OCI-LY3 (cell line): Measurements from ENCODE around the gene DEXI.
"Not testable (repeated sequence)": the region's sequence is repeated elsewhere in the genome, so short reads cannot be mapped to it uniquely, and the experiment has no call there.

Source experiments
- H2AFZ ChIP-seq: fragments of 200-600, 300-600 bp; shearing (Covaris generic); 2 replicates; pipeline ENCODE4 v1.6.0; 2014; ENCODE audit warnings: antibody characterized with exemption, low read depth, low read length
- H3K27ac ChIP-seq: fragments of 200-600, 300-600 bp; sonication (generic); 2 replicates; pipeline ENCODE4 v1.5.1; 2014; ENCODE audit warnings: mild to moderate bottlenecking, low read length, moderate library complexity, mixed read lengths
- H3K27me3 ChIP-seq: fragments of 200-600, 300-600 bp; sonication (generic); 2 replicates; pipeline ENCODE4 v1.6.1; 2014; ENCODE audit warnings: low read depth, low read length, mixed read lengths
- H3K36me3 ChIP-seq: fragments of 200-600, 300-600 bp; sonication (generic); replicated peaks from 2 replicates; pipeline ENCODE3; 2014; ENCODE audit warnings: low read depth, low read length, mixed read lengths
- H3K4me1 ChIP-seq: fragments of 300-600, 200-600 bp; sonication (generic); 2 replicates; pipeline ENCODE4 v1.6.1; 2014; ENCODE audit warnings: low read length, mixed read lengths
- H3K4me2 ChIP-seq: fragments of 200-600, 300-600 bp; sonication (generic); 2 replicates; pipeline ENCODE4 v1.6.1; 2014; ENCODE audit warnings: low read length, mixed read lengths
- H3K4me3 ChIP-seq: fragments of 300-600, 200-600 bp; sonication (generic); 2 replicates; pipeline ENCODE4 v1.5.1; 2014; ENCODE audit warnings: antibody characterized with exemption, mild to moderate bottlenecking, low read length, moderate library complexity
- H3K79me2 ChIP-seq: fragments of 300-600, 200-600 bp; shearing (Covaris generic); 2 replicates; pipeline ENCODE4 v1.6.1; 2014; ENCODE audit warnings: mild to moderate bottlenecking, low read length, mixed read lengths
- H3K9ac ChIP-seq: fragments of 300-600, 200-600 bp; shearing (Covaris generic); 2 replicates; pipeline ENCODE4 v1.6.0; 2014; ENCODE audit warnings: mild to moderate bottlenecking, low read length, moderate library complexity
- H3K9me3 ChIP-seq: fragments of 200-600, 300-600 bp; shearing (Covaris generic); 2 replicates; pipeline ENCODE4 v1.6.1; 2014; ENCODE audit warnings: low read length, mixed read lengths; ENCODE audit not compliant: insufficient read depth
- H4K20me1 ChIP-seq: fragments of 200-600, 300-600 bp; sonication (generic); 2 replicates; pipeline ENCODE4 v1.6.1; 2016; ENCODE audit warnings: low read length, mixed read lengths; ENCODE audit not compliant: insufficient read depth
- EZH2phosphoT487 ChIP-seq: fragments of 200-600 bp; shearing (Covaris generic); IDR thresholded peaks from 2 replicates; pipeline ENCODE4 v1.6.1; 2018; ENCODE audit warnings: antibody characterized with exemption, mixed run types, low read depth
- TF ChIP-seq, protein P1 (sequence below): fragments of 200-600, 300-600 bp; sonication (generic); IDR thresholded peaks from 2 replicates; pipeline ENCODE4 v1.5.1; 2014; ENCODE audit warnings: antibody characterized with exemption, low read length, low read depth

DEXI gene

DNA sequence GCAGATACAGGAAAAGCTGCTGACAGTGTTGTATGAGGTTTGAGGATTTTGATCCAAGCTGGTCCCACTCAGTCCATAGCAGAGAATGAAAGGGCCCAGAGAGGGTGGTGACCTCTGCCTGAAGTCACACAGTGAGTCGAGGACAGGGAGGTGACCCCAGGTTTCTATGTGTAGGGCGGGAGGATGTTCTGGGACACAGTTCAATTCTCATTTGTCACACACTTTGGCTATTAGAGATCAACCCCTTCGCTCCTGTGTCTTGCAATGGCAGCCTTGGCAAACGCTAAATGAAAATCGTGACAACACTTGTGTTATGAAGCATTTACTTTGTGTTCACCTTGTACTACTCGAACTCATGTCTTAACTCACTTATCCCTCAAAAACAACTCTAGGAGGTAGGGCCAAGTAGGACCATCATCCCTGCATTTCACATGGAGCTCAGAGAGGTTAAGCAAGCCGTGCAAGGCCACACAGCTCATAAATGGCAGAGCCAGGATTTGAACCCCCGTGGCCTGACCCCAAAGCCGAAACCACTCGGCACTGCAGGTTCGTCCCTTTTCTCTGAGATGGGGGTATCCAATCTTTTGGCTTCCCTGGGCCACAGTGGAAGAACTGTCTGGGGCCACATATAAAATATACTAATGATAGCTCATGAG, 10.2 kb downstream of the DEXI start:
- Histone ChIP-seq H4K20me1 (peaks cover 29% of the 10 kb centered on the region), H3K4me1 (0 out of 2 replicates have a peak, but pooled peaks cover 3% of the 10 kb centered on the region), H3K36me3 (peaks cover 17% of the 10 kb centered on the region), H3K27me3 (no peaks in the 10 kb centered on the region), H3K27ac (no peak overlapping the region), H3K4me3 (no peak overlapping the region), H3K9ac (no peak overlapping the region), H3K9me3 (no peaks in the 10 kb centered on the region), H3K4me2 (no peak overlapping the region), H2AFZ (no peak overlapping the region), H3K79me2 (0 out of 2 replicates have a peak, but pooled peaks cover 4% of the 10 kb centered on the region)
- TF ChIP-seq, protein P1, sequence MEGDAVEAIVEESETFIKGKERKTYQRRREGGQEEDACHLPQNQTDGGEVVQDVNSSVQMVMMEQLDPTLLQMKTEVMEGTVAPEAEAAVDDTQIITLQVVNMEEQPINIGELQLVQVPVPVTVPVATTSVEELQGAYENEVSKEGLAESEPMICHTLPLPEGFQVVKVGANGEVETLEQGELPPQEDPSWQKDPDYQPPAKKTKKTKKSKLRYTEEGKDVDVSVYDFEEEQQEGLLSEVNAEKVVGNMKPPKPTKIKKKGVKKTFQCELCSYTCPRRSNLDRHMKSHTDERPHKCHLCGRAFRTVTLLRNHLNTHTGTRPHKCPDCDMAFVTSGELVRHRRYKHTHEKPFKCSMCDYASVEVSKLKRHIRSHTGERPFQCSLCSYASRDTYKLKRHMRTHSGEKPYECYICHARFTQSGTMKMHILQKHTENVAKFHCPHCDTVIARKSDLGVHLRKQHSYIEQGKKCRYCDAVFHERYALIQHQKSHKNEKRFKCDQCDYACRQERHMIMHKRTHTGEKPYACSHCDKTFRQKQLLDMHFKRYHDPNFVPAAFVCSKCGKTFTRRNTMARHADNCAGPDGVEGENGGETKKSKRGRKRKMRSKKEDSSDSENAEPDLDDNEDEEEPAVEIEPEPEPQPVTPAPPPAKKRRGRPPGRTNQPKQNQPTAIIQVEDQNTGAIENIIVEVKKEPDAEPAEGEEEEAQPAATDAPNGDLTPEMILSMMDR, result no peak
- TF ChIP-seq EZH2phosphoT487, result no peak

DNA sequence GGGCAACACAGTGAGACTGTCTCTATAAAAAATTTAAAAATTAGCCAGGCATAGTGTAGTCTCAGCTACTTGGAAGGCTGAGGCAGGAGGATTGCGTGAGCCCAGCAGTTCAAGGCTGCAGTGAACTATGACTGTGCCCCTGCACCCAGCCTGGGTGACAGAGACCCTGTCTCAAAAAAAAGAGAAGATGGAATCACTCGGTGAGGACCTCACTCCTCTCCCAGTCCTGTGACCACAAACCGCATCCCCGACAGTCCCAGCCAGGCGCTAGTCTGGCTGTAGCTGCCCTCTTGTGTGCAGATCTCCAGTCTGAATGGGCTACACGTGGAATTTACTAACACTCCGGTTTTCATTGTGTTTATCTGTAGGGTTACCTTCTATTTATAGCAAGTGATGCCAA, 11.1 kb downstream of the DEXI start:
- no peak overlapping the region for H3K4me2 ChIP-seq
- no peak overlapping the region for H3K9ac ChIP-seq
- no peak overlapping the region for H3K27ac ChIP-seq
- no peak for TF ChIP-seq EZH2phosphoT487
- TF ChIP-seq, protein P1, result no peak
- H2AFZ ChIP-seq, result no peak overlapping the region
- H3K36me3 ChIP-seq, result peaks cover 18% of the 10 kb centered on the region
- H3K9me3 ChIP-seq, result no peaks in the 10 kb centered on the region
- peaks cover 31% of the 10 kb centered on the region for H4K20me1 ChIP-seq
- no peaks in the 10 kb centered on the region for H3K27me3 ChIP-seq
- 0 out of 2 replicates have a peak, but pooled peaks cover 3% of the 10 kb centered on the region for H3K4me1 ChIP-seq
- no peak overlapping the region for H3K4me3 ChIP-seq
- H3K79me2 ChIP-seq, result 0 out of 2 replicates have a peak, but pooled peaks cover 4% of the 10 kb centered on the region

DNA sequence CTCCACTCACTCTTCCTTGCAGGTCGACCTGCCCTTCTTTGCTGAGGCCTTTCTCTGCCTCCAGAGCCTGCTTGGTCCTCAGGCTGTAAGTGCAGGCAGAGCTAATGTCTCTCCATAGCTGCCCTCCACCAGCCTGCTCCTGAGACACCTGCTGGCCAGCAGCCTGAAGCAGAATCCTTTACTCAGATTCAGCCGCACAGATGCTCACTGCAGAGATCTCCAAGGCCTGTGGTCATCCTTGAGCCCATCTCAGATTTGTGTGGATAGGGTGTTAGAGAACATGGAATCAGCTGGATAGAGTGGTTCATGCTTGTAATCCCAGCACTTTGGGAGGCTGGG, 11.5 kb downstream of the DEXI start:
- no peak for TF ChIP-seq EZH2phosphoT487
- TF ChIP-seq, protein P1, result peak; percentile 39

DNA sequence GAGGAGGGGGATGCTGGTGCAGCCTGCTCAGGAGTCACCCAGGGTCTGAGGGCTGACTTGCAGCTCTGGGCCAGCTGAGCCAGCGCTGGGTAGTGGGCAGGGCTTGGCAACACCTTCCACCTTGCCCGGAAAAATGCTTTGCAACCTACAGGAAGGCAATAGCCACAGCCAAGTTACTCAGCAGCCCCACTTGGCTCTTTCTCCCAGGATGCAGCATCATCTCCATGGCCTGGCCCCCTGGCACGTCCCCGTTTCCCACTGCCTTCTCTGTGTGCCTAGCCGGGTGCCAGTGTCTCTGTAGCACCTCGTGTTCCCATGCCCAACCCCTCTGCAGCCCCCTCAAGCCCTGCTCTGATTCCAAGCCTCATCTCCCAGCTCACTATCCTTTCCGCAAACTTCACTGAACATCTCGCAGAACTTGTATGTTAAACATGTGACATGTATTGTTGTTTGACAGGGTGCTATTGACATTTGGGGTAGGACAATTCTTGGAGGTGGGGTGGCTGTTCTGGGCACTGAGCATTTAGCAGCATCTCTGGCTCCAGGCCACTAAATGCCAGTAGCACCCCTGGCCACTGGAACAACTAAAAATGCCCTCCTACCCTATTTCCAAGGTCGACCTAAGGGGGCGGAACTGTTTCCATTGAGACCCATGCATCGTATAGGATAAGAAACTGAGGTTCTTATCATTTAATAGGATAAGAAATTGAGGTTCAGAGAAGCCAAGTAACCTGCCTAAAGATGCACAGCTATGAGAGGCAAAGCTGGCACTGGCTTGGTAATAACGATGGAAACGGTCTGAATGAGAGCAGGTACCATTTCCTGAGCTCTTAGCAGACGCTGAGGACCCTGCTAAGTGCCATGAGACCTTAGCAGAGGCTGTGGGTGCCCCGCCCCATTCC, 12.2 kb downstream of the DEXI start:
- Histone ChIP-seq H3K9me3 (no peaks in the 10 kb centered on the region), H3K9ac (no peak overlapping the region), H3K27me3 (no peaks in the 10 kb centered on the region), H3K36me3 (peaks cover 21% of the 10 kb centered on the region), H3K4me2 (no peak overlapping the region), H3K27ac (peak overlapping the region; percentile 4; the same call in 1 of the 2 replicates), H3K4me1 (0 out of 2 replicates have a peak, but pooled peaks cover 3% of the 10 kb centered on the region), H3K4me3 (no peak overlapping the region), H2AFZ (no peak overlapping the region), H4K20me1 (peaks cover 38% of the 10 kb centered on the region), H3K79me2 (0 out of 2 replicates have a peak, but pooled peaks cover 4% of the 10 kb centered on the region)
- TF ChIP-seq, protein P1, result no peak
- no peak for TF ChIP-seq EZH2phosphoT487

More for the DNA sequence above, 11.5 kb downstream of the DEXI start:
- Histone ChIP-seq H3K27ac (peak overlapping the region; percentile 4; the same call in 1 of the 2 replicates), H3K27me3 (no peaks in the 10 kb centered on the region), H3K4me2 (no peak overlapping the region), H3K4me1 (0 out of 2 replicates have a peak, but pooled peaks cover 3% of the 10 kb centered on the region), H4K20me1 (peaks cover 35% of the 10 kb centered on the region), H3K9me3 (no peaks in the 10 kb centered on the region), H3K9ac (no peak overlapping the region), H3K79me2 (0 out of 2 replicates have a peak, but pooled peaks cover 4% of the 10 kb centered on the region), H2AFZ (no peak overlapping the region), H3K4me3 (no peak overlapping the region), H3K36me3 (peaks cover 21% of the 10 kb centered on the region)

DNA sequence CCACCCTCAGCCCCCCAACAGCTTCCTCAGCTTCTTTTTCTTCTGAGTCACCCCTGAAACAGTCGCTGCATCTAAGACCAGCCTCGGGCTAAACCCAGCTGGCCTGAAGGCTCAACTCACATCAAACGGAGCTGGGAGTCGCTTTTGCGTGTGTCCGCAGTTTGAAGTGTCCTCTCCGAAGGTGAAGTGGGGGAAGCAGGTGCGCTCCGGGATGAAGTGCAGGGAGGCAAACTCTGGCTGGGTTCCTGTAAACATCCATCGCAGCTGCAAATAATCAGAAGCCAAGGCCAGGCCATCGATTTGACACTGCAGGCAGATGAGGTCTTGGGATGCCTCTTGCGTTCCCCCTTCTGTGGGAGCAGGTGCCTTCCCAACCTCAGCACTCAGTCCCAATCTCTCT, 13.2 kb downstream of the DEXI start:
- H3K36me3 ChIP-seq, result peaks cover 29% of the 10 kb centered on the region
- not testable (repeated sequence) for H3K9ac ChIP-seq, H3K9me3 ChIP-seq, H2AFZ ChIP-seq, H3K4me2 ChIP-seq, H3K79me2 ChIP-seq, H3K4me1 ChIP-seq, H3K27me3 ChIP-seq, H3K4me3 ChIP-seq
- H3K27ac ChIP-seq, result peak overlapping the region; percentile 11; the same call in 1 of the 2 replicates
- peaks cover 34% of the 10 kb centered on the region for H4K20me1 ChIP-seq
